Gastroesophageal sphincter (tissue), 4 donors: ENCODE results near the gene ADORA2A. TPM values are rescaled to one million over a fixed set of nuclear protein-coding genes. Genes with fewer than 3 reads are reported as not detected.

Source experiments
- ATAC-seq: fragments of 150-250 bp; one replicate; pipeline ENCODE4 v1.9.1; 2016; ENCODE audit warnings: mild to moderate bottlenecking, moderate library complexity
- H3K27ac ChIP-seq, 4 donors: fragments of 200-600 bp; sonication (generic) in 3 of 4; 1 replicate in 3 of 4; 2 replicates in 1 of 4; pipeline ENCODE4 v1.5.1; 2016 to 2019
- H3K27me3 ChIP-seq: fragments of 200-600 bp; sonication (generic); one replicate; pipeline ENCODE4 v1.5.1; 2019
- H3K36me3 ChIP-seq, 2 donors: fragments of 200-600 bp; sonication (generic); one replicate each; pipeline ENCODE4 v1.5.1; 2019; ENCODE audit warnings: control low read depth in 1 of 2
- H3K4me1 ChIP-seq, 3 donors: fragments of 200-600 bp; sonication (generic); 1 replicate in 2 of 3; 2 replicates in 1 of 3; pipeline ENCODE4 v1.5.1; 2016 to 2019; ENCODE audit warnings: control low read depth in 2 of 3
- H3K4me3 ChIP-seq, 2 donors: fragments of 200-600 bp; sonication (generic); one replicate each; pipeline ENCODE4 v1.5.1; 2019; ENCODE audit warnings: mild to moderate bottlenecking in 1 of 2, moderate library complexity in 1 of 2
- H3K9me3 ChIP-seq, 3 donors: fragments of 200-600 bp; sonication (generic); one replicate each; pipeline ENCODE4 v1.5.1; 2017 to 2019; ENCODE audit warnings: control low read depth in 2 of 3
- EP300 ChIP-seq: sonication (generic); formaldehyde crosslinking; IDR thresholded peaks from one replicate; pipeline ENCODE4 v1.6.1; 2017; ENCODE audit warnings: antibody characterized with exemption, mild to moderate bottlenecking
- POLR2A ChIP-seq, 2 donors: fragments of 450-650 bp; IDR thresholded peaks; one replicate each; pipeline ENCODE4 v1.6.1; 2017; ENCODE audit warnings: antibody characterized with exemption in 2 of 2, mild to moderate bottlenecking in 2 of 2, moderate library complexity in 1 of 2
- POLR2AphosphoS5 ChIP-seq: sonication (generic); formaldehyde crosslinking; IDR thresholded peaks from one replicate; pipeline ENCODE4 v1.6.1; 2017; ENCODE audit warnings: antibody characterized with exemption
- WGBS, 2 donors: methylation state at CpG; one replicate each; pipeline ENCODE4 v1.1.5; 2018; ENCODE audit warnings: low coverage in 1 of 2; 5-methylcytosine and 5-hydroxymethylcytosine counted together
- total RNA-seq, 4 donors: library from RNA; depleted of rRNA; stranded (reverse); fragments of >200 nt; gene quantifications; one replicate each; pipeline ENCODE4 v1.1.0, GENCODE V29; 2016
- TF ChIP-seq, protein P1 (sequence below), 4 experiments: fragments of 200-600 bp in 2 of 4; fragments of 450-650 bp in 2 of 4; sonication (generic) in 1 of 4; IDR thresholded peaks; one replicate each; pipeline ENCODE4 v1.5.1; 2017 to 2019; ENCODE audit warnings: antibody characterized with exemption in 4 of 4, mild to moderate bottlenecking in 2 of 4, moderate library complexity in 2 of 4

ADORA2A gene
- total RNA-seq, 4 donors from 2014 or later = 1.9 to 5.7 (median 3.3) TPM

DNA sequence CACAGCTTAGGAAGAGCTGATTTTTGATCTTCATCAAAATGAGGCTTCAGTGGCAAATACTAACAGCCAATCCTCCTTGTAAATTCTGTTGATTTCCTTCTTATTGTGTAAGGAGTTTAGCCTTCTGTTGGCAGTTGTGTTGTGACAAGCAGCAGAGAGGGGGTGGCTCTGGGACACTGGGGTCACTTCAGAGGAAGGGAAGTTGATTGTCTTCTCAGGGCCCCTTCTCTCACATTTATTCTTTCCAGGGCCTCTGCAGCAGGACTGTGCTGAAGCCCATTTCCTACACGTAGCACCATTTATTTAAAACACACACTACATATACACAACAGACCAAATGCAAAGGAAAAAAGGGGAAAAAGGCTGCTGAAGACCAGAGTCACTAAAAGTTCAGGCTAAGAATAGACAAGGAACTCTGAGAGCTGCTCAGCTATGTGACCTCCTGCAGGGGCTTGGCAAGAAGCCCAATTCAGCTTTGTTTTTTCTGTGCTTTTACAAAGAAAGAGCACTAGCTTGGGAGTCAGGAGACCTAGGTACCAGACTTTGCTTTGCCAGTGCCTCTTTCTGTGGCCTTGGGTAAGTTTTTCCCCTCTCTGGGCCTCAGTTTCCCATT lies 39.4 kb downstream of the ADORA2A start:
- Histone ChIP-seq H3K9me3 (no peaks in the 10 kb centered on the region), H3K27ac (peak overlapping the region; percentile 11 to 49 (median 30)), H3K27me3 (no peaks in the 10 kb centered on the region), H3K4me3 (no peak overlapping the region), H3K4me1 (peaks cover 7 to 41% (median 12%) of the 10 kb centered on the region in 3 donors), H3K36me3 (no peaks in the 10 kb centered on the region)
- TF ChIP-seq POLR2AphosphoS5 = no peak
- TF ChIP-seq EP300 = no peak
- TF ChIP-seq POLR2A (IDR thresholded peaks at IDR 0.05) = no peak
- TF ChIP-seq, protein P1, sequence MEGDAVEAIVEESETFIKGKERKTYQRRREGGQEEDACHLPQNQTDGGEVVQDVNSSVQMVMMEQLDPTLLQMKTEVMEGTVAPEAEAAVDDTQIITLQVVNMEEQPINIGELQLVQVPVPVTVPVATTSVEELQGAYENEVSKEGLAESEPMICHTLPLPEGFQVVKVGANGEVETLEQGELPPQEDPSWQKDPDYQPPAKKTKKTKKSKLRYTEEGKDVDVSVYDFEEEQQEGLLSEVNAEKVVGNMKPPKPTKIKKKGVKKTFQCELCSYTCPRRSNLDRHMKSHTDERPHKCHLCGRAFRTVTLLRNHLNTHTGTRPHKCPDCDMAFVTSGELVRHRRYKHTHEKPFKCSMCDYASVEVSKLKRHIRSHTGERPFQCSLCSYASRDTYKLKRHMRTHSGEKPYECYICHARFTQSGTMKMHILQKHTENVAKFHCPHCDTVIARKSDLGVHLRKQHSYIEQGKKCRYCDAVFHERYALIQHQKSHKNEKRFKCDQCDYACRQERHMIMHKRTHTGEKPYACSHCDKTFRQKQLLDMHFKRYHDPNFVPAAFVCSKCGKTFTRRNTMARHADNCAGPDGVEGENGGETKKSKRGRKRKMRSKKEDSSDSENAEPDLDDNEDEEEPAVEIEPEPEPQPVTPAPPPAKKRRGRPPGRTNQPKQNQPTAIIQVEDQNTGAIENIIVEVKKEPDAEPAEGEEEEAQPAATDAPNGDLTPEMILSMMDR (IDR thresholded peaks at IDR 0.05) = no peak
- WGBS, 2 donors = 29% methylated on average over 1 of the region's 1 CpG; no CpG with 5 or more reads in 1 of the 2 donors
- no peak for ATAC-seq

DNA sequence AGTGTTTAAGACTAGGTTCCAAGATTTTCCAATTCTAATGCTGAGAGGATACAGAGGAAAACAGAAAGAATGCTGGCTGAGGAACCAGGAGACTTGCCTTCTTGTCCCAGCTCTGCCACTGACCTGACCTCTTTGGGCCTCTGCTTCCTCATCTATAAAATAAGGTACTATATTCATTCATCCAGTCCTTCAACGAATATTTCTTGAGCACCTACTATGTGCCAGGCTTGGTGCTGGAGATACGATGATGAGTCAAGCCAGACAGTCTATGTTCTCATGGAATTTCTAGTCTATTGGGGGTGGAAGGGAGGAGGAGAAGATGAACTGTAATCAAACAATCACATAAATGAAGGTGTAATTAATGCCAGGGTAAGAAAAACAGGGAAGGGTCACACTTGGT lies 39.9 kb downstream of the ADORA2A start:
- ATAC-seq = no peak
- Histone ChIP-seq H3K9me3 (no peaks in the 10 kb centered on the region), H3K27ac (peak overlapping the region in 3 of 4 donors; percentile 11 to 49 (median 38)), H3K36me3 (no peaks in the 10 kb centered on the region), H3K4me3 (no peak overlapping the region), H3K27me3 (no peaks in the 10 kb centered on the region), H3K4me1 (peaks cover 7 to 45% (median 12%) of the 10 kb centered on the region in 3 donors)
- TF ChIP-seq EP300 = no peak
- no peak for TF ChIP-seq POLR2A (IDR thresholded peaks at IDR 0.05)
- TF ChIP-seq, protein P1 (IDR thresholded peaks at IDR 0.05) = no peak
- TF ChIP-seq POLR2AphosphoS5 = no peak
- 60% methylated on average over 1 to 2 of the region's 2 CpGs for WGBS, 2 donors

DNA sequence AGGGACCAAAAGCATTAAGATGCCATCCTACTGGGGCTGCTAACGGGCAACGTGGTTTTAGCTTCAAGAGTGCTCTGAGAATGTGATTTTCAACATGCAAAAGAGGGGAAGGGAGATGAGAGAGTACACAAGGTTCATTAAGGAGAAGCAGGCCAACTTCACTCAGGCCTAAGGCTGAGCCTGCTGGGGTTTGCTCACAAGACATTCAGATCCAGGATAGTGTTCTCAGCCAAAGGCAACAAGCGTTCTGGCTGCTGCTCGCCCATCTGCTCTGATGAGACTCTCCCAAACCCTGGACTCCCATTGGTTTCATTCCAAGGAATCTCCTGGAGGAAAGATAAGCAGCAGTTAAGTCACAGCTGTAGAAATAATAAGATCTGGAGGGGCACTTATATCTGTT lies 44.2 kb downstream of the ADORA2A start:
- TF ChIP-seq POLR2A (IDR thresholded peaks at IDR 0.05) (no peak), POLR2AphosphoS5 (no peak), EP300 (no peak)
- TF ChIP-seq, protein P1 (IDR thresholded peaks at IDR 0.05) = no peak
- H3K4me3 ChIP-seq = no peak overlapping the region
- H3K4me1 ChIP-seq = peaks cover 4 to 35% (median 8%) of the 10 kb centered on the region in 3 donors
- WGBS, 2 donors = 44 to 61% methylated on average over 3 to 4 of the region's 4 CpGs
- ATAC-seq = peak; percentile 76
- no peaks in the 10 kb centered on the region for H3K27me3 ChIP-seq
- H3K27ac ChIP-seq = peak overlapping the region in 1 of 4 donors; percentile 37
- no peaks in the 10 kb centered on the region for H3K9me3 ChIP-seq
- no peaks in the 10 kb centered on the region for H3K36me3 ChIP-seq

DNA sequence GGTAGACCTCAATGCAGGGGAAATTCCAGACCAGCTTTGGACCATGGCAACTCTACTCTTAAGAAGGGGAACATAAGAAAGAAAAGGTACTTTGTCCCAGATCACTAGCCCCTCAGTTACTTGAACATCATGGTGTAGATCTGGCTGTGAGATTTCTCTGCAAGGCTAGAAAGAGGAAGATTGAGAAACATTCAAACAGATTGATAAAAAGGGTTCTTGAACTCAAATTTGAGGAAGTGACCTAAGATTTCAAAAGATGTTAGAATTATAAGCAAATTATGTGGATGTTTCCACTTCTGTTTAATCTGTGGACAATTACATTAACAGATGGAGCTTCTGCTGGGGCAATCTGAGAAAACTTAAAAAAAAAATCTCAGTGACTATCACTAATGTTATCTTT lies 45.9 kb downstream of the ADORA2A start:
- Histone ChIP-seq H3K36me3 (no peaks in the 10 kb centered on the region), H3K4me3 (no peak overlapping the region), H3K27ac (peak overlapping the region in 1 of 4 donors; percentile 67), H3K4me1 (peaks cover 0 to 18% (median 0%) of the 10 kb centered on the region in 3 donors), H3K27me3 (no peaks in the 10 kb centered on the region), H3K9me3 (no peaks in the 10 kb centered on the region)
- TF ChIP-seq POLR2AphosphoS5 (no peak), EP300 (no peak), POLR2A (IDR thresholded peaks at IDR 0.05) (no peak)
- TF ChIP-seq, protein P1 (IDR thresholded peaks at IDR 0.05) = no peak
- no peak for ATAC-seq

DNA sequence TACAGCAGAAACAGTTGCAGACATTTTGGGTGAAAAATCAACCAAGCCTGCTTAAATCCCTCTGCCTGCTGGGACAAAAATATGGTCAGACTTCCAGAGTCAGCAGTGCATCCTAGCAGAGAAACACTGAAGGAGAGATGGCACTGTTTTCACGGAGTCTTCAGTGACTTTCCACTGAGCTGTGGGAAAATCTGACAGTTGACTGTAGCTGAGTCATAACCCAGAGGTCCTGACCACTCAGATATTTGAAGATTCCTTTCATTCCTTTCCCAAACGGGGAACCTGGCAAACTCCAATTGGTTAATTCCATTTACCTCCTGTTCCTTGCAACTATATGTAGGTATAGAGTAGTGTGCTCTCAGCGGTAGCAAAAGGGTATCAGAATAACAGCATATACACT lies 46.8 kb downstream of the ADORA2A start:
- WGBS, 2 donors = 37 to 44% methylated on average over 2 to 3 of the region's 3 CpGs
- no peak overlapping the region for H3K4me3 ChIP-seq
- H3K27ac ChIP-seq = peak overlapping the region in 2 of 4 donors; percentile 67 to 68
- no peak for TF ChIP-seq EP300
- TF ChIP-seq POLR2A (IDR thresholded peaks at IDR 0.05) = no peak
- H3K9me3 ChIP-seq = no peaks in the 10 kb centered on the region
- peak; percentile 51 for ATAC-seq
- H3K4me1 ChIP-seq = peaks cover 0 to 17% (median 0%) of the 10 kb centered on the region in 3 donors
- no peaks in the 10 kb centered on the region for H3K36me3 ChIP-seq
- H3K27me3 ChIP-seq = no peaks in the 10 kb centered on the region
